Heart left ventricle (tissue), 16 donors: ENCODE measurements around the gene SGSH. TPM values are rescaled to one million over a fixed set of nuclear protein-coding genes. Genes with fewer than 3 reads are reported as not detected.

Experiments
- ATAC-seq, 4 donors: fragments of 200-7000 bp; cut with Tn5 transposase; one replicate each; pipeline ENCODE4 v1.9.1; 2020 to 2022; ENCODE audit warnings: moderate library complexity in 4 of 4, mild to moderate bottlenecking in 3 of 4, moderate number of reproducible peaks in 1 of 4
- DNase-seq, 5 donors: peaks; one replicate each; pipeline ENCODE4 v3.0.0-alpha.2; 2020
- H3K27ac ChIP-seq, 12 donors: fragments of 200-600 bp; sonication (generic) in 4 of 12; one replicate each; pipeline versions ENCODE4 v1.5.0 to v1.8.0; 2016 to 2022; ENCODE audit warnings: mild to moderate bottlenecking in 2 of 12
- H3K27me3 ChIP-seq, 9 donors: fragments of 200-600 bp; sonication (generic) in 2 of 9; one replicate each; pipeline versions ENCODE4 v1.5.1 to v1.8.0; 2016 to 2022; ENCODE audit warnings: mild to moderate bottlenecking in 3 of 9
- H3K36me3 ChIP-seq, 9 donors: fragments of 200-600 bp; sonication (generic) in 2 of 9; one replicate each; pipeline versions ENCODE4 v1.5.0 to v1.8.0; 2018 to 2022; ENCODE audit warnings: mild to moderate bottlenecking in 2 of 9
- H3K4me1 ChIP-seq, 12 donors: fragments of 200-600 bp; sonication (generic) in 4 of 12; one replicate each; pipeline versions ENCODE4 v1.5.0 to v1.8.0; 2016 to 2022; ENCODE audit warnings: mild to moderate bottlenecking in 3 of 12
- H3K4me3 ChIP-seq, 12 donors: fragments of 200-600 bp; sonication (generic) in 4 of 12; one replicate each; pipeline versions ENCODE4 v1.5.0 to v1.8.0; 2017 to 2022; ENCODE audit warnings: mild to moderate bottlenecking in 9 of 12, moderate library complexity in 4 of 12
- H3K9me3 ChIP-seq, 12 donors: fragments of 200-600 bp; sonication (generic) in 4 of 12; one replicate each; pipeline versions ENCODE4 v1.5.0 to v1.8.0; 2016 to 2022; ENCODE audit warnings: mild to moderate bottlenecking in 1 of 12
- CTCF ChIP-seq, 12 donors: fragments of 200-600 bp; sonication (generic) in 4 of 12; IDR thresholded peaks; one replicate each; pipeline versions ENCODE4 v1.5.0 to v1.8.0; 2018 to 2022; ENCODE audit warnings: antibody characterized with exemption in 12 of 12, mild to moderate bottlenecking in 5 of 12
- POLR2A ChIP-seq, 2 donors: fragments of 450-650 bp; IDR thresholded peaks; one replicate each; pipeline ENCODE4 v1.6.1; 2017; ENCODE audit warnings: antibody characterized with exemption in 2 of 2, mild to moderate bottlenecking in 2 of 2, moderate library complexity in 2 of 2
- WGBS, 4 donors: extraction: QIAGEN DNeasy Blood & Tissue Kit in 2 of 4; methylation state at CpG; one replicate each; pipeline versions ENCODE4 v1.1.5 to v1.1.7; 2013 to 2018; 5-methylcytosine and 5-hydroxymethylcytosine counted together
- intact Hi-C, 10 donors: fragments of 100-400 bp; cut with DNase I; formaldehyde crosslinking; loops; one replicate each; pipeline versions ENCODE4 v1.11.1 to v1.14.2; 2022
- polyA plus RNA-seq, 2 donors: library from polyadenylated mRNA; stranded (reverse); fragments of 200-250 nt; gene quantifications; one replicate each; pipeline ENCODE4 v1.2.3, GENCODE V29; 2013
- total RNA-seq, 9 donors: library from RNA; depleted of rRNA in 2 of 9; stranded (reverse); fragments of >200 nt in 2 of 9; fragmentation: NEBNext Ultra II Directional in 3 of 9; extraction: Animal tissue kit (Norgen Biotek cat#: 25700) in 3 of 9; gene quantifications; one replicate each; pipeline versions ENCODE4 v1.1.0 to v1.2.4, GENCODE V29; 2016 to 2023
- donor health status: ischemic (EF 13 %, LVEDD 7.1; RV severe dilation, severe dysfunction).
- donor health status: healthy with polysubstance abuse.
- donor health status: DM: no; HTN: yes; CAD: no.
- donor health status: DM: no; HTN: no; CAD: no.
- donor health status: ischemic (EF 25% LVEDD 6.9; RV normal size, moderate dysfunction).
- donor health status: ischemic (EF 25% LVEDD 5.7; RV mildly dilated, moderate dysfunction).
- donor health status: healthy.
- donor health status: DM: yes; HTN: yes; CAD: no.
- donor health status: ischemic (EF 35%, LVEDD 5.7; RV mildly dilated, moderate dysfunction).
- donor health status: nonischemic (EF 11% LVEDD 7.7; RV severe dilation, severe dysfunction).
- donor health status: DM: yes; HTN: yes; CAD: no.
- donor health status: PGD.
- donor health status: ischemic (EF 29% LVEDD 5.4; RV normal size, mild dysfunction).
- donor health status: nonischemic (EF 23%, LVEDD 6.1; RV moderate dilation, normal function).

Gene SGSH
- total and polyA plus RNA-seq, 11 donors = 6.4 to 27.0 (median 13.4) TPM

- no peaks in the 10 kb centered on the region for H3K27me3 ChIP-seq
- no peaks in the 10 kb centered on the region for H3K9me3 ChIP-seq
- H3K36me3 ChIP-seq = peaks cover 0 to 24% (median 8%) of the 10 kb centered on the region in 9 donors
- DNase-seq = peak in 1 of 5 donors; percentile 20
- H3K4me1 ChIP-seq = peaks cover 0 to 40% (median 5%) of the 10 kb centered on the region in 12 donors
- no peak for TF ChIP-seq CTCF (IDR thresholded peaks at IDR 0.05)
- TF ChIP-seq POLR2A (IDR thresholded peaks at IDR 0.05) = no peak
- H3K4me3 ChIP-seq = no peak overlapping the region
- WGBS, 4 donors = 97 to 99% (median 97%) methylated on average over 5 of the region's 5 CpGs
- intact Hi-C loops = loop anchor here in 2 of 10 donors (5.0 to 10.0 kb wide), 2 partner anchors 109 to 251 kb away; partner anchors contain the start of gene EIF4A3 (in 1 of the 2)
- H3K27ac ChIP-seq = no peak overlapping the region
- ATAC-seq = no peak
Observed at GRCh38 chr17:80256034-80256350, 35.9 kb upstream of the SGSH start.

DNA sequence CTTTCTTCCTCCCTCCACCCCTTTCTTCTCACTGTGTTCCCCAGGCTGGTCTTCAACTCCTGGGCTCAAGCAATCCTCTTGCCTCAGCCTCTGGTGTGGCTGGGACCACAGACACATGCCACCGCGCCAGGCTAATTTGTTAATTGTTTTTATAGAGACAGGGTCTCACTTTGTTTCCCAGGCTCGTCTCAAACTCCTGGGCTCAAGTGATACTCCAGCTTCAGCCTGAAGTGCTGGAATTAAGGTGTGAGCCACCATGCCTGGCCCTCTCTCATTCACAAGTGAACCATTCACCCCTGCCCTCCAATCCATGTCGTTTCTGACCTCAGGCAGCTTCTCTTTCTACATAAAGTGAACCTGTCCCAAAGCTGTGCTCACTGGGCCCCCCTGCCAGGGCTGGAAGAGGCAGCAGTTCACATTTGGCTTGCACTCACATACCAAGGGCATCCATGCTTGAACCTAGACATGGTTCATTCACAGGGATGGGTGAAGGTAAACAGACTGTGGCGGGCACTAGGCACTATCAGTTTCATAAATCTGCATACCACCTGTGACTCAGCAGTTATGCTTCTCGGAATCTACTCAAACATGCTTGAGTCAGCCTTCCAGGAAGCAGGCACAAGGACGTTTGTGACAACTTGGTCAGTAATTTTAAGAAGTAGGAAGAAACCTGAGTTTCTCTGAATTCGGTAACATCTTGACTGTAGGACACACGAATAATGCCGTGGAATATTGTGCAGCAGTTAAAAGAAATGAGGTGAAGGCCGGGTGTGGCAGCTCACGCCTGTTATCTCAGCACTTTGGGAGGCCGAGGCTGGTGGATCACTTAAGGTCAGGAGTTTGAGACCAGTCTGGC is 34.5 kb upstream of the SGSH start:
- H3K27me3 ChIP-seq = no peaks in the 10 kb centered on the region
- peaks cover 0 to 35% (median 11%) of the 10 kb centered on the region in 9 donors for H3K36me3 ChIP-seq
- ATAC-seq = peak in 3 of 4 donors; percentile 28 to 52 (median 49)
- 82 to 84% (median 82%) methylated on average over 13 of the region's 13 CpGs for WGBS, 4 donors
- no peak for DNase-seq
- no peak for TF ChIP-seq POLR2A (IDR thresholded peaks at IDR 0.05)
- TF ChIP-seq CTCF (IDR thresholded peaks at IDR 0.05) = no peak
- intact Hi-C loops = loop anchor here in 2 of 10 donors (5.0 to 10.0 kb wide), 2 partner anchors 107 to 250 kb away; partner anchors contain the start of gene EIF4A3 (in 1 of the 2)
- no peaks in the 10 kb centered on the region for H3K9me3 ChIP-seq
- H3K4me3 ChIP-seq = no peak overlapping the region
- peak overlapping the region in 2 of 12 donors; percentile 17 to 90 for H3K27ac ChIP-seq
- H3K4me1 ChIP-seq = peaks cover 0 to 37% (median 3%) of the 10 kb centered on the region in 12 donors

GRCh38 chr17:80253631-80254395 is 33.7 kb upstream of the SGSH start:
- Histone ChIP-seq H3K27ac (peak overlapping the region in 2 of 12 donors; percentile 12 to 90), H3K4me1 (peaks cover 0 to 29% (median 0%) of the 10 kb centered on the region in 12 donors), H3K9me3 (no peaks in the 10 kb centered on the region), H3K36me3 (peaks cover 0 to 43% (median 11%) of the 10 kb centered on the region in 9 donors), H3K4me3 (no peak overlapping the region), H3K27me3 (no peaks in the 10 kb centered on the region)
- TF ChIP-seq POLR2A (IDR thresholded peaks at IDR 0.05) = no peak
- no peak for TF ChIP-seq CTCF (IDR thresholded peaks at IDR 0.05)
- 88 to 90% (median 88%) methylated on average over 19 to 21 of the region's 21 CpGs for WGBS, 4 donors
- ATAC-seq = no peak
- DNase-seq = no peak
- intact Hi-C loops = loop anchor here in 1 of 10 donors (10.0 kb wide), 1 partner anchor 249 kb away; no protein-coding TSS in a partner anchor
